Measurements from ENCODE around the gene AFG3L2. TPM values are rescaled to one million over a fixed set of nuclear protein-coding genes. Genes with fewer than 3 reads are reported as not detected.

Gene AFG3L2
- total and polyA plus RNA-seq, 2 of the 13 experiments (the other 11 are each of a cell fraction or from before 2014, with no cell fraction given), result 28.6 to 86.9 TPM

DNA sequence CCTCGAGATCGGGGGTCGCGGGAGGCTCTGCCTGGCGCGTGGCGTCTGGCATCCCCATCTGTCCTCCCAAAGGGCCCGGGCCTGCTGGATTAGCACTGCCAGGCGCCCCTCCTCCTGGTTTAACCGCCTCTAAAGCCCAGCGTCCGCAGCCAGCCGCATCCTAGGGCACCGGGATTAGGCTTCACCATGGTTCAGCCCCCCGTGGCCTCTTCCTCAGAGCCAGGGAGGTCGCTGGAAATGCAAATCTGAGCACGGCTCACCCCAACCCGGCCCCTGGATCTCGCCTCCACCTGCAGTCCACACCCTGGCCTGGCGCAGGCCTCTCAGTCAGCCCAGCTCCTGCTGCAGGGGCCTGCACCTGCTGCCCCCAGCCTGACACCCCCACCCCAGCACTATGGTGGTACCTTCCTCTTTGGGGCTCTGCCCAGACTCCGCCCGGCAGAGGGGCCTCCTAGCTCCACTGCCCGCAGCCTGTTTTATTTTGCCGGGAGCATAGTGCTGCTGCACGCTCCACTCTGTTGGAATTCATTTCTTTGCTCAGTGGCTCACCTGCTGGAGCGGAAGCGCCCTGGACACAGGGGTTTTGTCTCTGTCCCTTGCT lies 43.9 kb upstream of the AFG3L2 start (continued):
- TF ChIP-seq ZBTB49 (CRISPR knock-in tag; IDR thresholded peaks at IDR 0.05; ENCODE audit: borderline replicate concordance) (no peak), NCOA1 (CRISPR knock-in tag; IDR thresholded peaks at IDR 0.05) (no peak), MIER2 (CRISPR knock-in tag; IDR thresholded peaks at IDR 0.05) (0 out of 2 replicates have a peak, but pooled peaks have one; percentile 24), MAZ (IDR thresholded peaks at IDR 0.05; ENCODE audit: borderline replicate concordance, low read depth, low read length) (no peak), MAZ (CRISPR knock-in tag; IDR thresholded peaks at IDR 0.05; ENCODE audit: low read depth) (0 out of 2 replicates have a peak, but pooled peaks have one; percentile 30), PRMT3 (CRISPR knock-in tag; IDR thresholded peaks at IDR 0.05; ENCODE audit: borderline replicate concordance, low read depth) (no peak), SAFB2 (CRISPR knock-in tag; IDR thresholded peaks at IDR 0.05; ENCODE audit: borderline replicate concordance, low read depth) (no peak), HOXA5 (CRISPR knock-in tag; IDR thresholded peaks at IDR 0.05) (no peak), ZSCAN29 (CRISPR knock-in tag; conservative IDR thresholded peaks at IDR 0.05) (no peak), NR1H2 (CRISPR knock-in tag; IDR thresholded peaks at IDR 0.05; ENCODE audit: borderline replicate concordance, low read depth) (no peak), KAT7 (CRISPR knock-in tag; IDR thresholded peaks at IDR 0.05; ENCODE audit: borderline replicate concordance) (0 out of 2 replicates have a peak, but pooled peaks have one; percentile 41), POLR2G (IDR thresholded peaks at IDR 0.05; ENCODE audit: low read depth, low read length) (peak; percentile 75), ZNF24 (IDR thresholded peaks at IDR 0.05) (no peak), MED13 (CRISPR knock-in tag; IDR thresholded peaks at IDR 0.05) (no peak), ZGPAT (CRISPR knock-in tag; IDR thresholded peaks at IDR 0.05) (peak; percentile 71), KDM3A (CRISPR knock-in tag; IDR thresholded peaks at IDR 0.05; ENCODE audit: low read depth) (peak; percentile 70; the same call in 1 of the 2 replicates), STAG1 (CRISPR knock-in tag; IDR thresholded peaks at IDR 0.05) (peak; percentile 19; the same call in 1 of the 2 replicates), ZNF501 (CRISPR knock-in tag; IDR thresholded peaks at IDR 0.05) (peak; percentile 65; the same call in 1 of the 2 replicates), HDAC1 (CRISPR knock-in tag; IDR thresholded peaks at IDR 0.05) (peak; percentile 52; the same call in 1 of the 2 replicates), PCBP1 (IDR thresholded peaks at IDR 0.05; ENCODE audit: borderline replicate concordance, low read depth, low read length) (0 out of 2 replicates have a peak, but pooled peaks have one; percentile 73), NR2C2 (CRISPR knock-in tag; IDR thresholded peaks at IDR 0.05; ENCODE audit: borderline replicate concordance) (no peak), ZNF180 (CRISPR knock-in tag; IDR thresholded peaks at IDR 0.05; ENCODE audit: borderline replicate concordance, low read depth) (no peak), ELK4 (CRISPR knock-in tag; IDR thresholded peaks at IDR 0.05; ENCODE audit: borderline replicate concordance) (no peak)
- TF ChIP-seq, protein P1, sequence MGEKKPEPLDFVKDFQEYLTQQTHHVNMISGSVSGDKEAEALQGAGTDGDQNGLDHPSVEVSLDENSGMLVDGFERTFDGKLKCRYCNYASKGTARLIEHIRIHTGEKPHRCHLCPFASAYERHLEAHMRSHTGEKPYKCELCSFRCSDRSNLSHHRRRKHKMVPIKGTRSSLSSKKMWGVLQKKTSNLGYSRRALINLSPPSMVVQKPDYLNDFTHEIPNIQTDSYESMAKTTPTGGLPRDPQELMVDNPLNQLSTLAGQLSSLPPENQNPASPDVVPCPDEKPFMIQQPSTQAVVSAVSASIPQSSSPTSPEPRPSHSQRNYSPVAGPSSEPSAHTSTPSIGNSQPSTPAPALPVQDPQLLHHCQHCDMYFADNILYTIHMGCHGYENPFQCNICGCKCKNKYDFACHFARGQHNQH (CRISPR knock-in tag; IDR thresholded peaks at IDR 0.05), result 0 out of 2 replicates have a peak, but pooled peaks have one; percentile 39

Measured in HepG2 (cell line).